CD4-positive, alpha-beta T cell treated with Interleukin-1 beta for 1 hour (primary cell): ENCODE measurements around the gene MRPL58.
"Not testable (repeated sequence)": the region's sequence is repeated elsewhere in the genome, so short reads cannot be mapped to it uniquely, and the experiment has no call there.

Experiments used
- DNase-seq, 2 donors: peaks; one replicate each; pipeline ENCODE4 v3.0.0-alpha.2; 2020 to 2022

MRPL58 gene

DNA sequence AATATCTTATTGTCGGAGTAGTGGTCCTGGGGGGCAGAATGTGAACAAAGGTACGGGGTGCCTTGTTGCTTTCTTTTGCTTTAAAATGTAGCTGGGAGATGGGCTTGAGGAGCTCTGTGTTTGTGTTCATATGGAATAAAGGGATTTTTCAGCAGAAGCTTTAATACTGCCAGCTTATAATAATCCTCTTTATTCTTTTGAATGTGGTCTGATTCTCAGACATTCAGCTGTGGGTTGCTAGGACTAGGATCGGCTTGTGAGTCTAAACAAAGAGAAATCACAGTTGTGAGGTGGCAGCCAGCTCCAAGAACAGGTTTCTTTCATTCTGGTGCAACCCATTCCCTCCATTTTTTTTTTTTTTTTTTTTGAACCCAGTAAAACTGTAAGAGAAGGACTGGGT is 7.2 kb downstream of the MRPL58 start:
- no peak for DNase-seq

DNA sequence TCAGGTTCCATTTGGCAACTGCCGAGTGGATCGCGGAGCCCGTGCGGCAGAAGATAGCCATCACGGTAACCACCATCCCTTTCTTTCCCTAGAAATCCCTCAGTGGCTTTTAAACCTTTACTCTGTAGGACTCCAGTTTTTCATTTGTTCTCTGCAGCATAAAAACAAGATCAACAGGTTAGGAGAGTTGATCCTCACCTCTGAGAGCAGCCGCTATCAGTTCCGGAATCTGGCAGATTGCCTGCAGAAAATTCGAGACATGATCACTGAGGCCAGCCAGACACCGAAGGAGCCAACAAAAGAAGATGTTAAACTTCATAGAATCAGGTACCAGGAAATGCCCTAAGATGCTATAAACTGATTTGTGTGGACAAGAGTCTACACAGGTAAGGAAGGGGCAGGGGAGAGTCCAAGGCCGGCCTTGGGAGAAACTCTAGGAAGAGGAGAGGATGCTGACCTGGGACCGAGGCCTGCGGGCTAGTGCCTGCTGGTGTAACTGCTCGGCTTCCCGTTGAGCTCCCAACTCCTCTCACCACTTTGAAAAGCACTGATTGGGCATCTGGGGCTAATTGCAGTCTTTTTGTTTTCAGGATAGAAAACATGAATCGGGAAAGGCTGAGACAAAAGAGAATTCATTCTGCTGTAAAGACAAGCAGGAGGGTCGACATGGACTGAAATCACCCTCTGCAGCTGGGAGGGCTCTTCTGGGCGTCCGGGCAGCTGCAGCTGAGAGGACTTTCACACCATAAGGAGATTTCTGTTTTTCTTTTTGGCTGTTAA is 8.1 kb downstream of the MRPL58 start:
- DNase-seq, result no peak

DNA sequence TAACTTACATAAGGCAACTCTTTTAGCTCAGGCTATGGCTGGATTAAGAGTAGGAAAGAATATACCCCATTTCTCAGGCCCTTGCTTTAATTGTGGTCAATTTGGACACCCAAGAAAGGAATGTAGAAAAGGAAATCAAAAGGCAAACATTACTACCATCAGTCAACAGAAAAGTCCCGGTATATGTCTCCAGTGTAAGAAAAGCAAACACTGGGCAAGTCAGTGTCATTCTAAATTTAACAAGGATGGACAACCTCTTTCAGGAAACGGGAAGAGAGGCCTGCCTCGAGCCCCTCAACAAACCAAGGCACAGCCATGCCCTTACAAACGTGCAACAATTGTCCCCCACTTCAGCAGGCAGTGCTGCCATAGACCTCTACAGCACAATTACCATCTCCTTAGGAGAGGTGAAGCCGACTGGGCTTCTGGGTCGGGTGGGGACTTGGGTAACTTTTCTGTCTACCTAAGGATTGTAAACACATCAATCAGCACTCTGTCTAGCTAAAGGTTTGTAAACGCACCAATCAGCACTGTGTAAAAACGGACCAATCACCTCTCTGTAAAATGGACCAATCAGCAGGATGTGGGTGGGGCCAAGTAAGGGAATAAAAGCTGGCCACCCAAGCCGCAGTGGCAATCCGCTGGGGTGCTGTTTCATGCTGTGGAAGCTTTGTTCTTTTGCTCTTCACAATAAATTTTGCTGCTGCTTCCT is 12.4 kb downstream of the MRPL58 start:
- DNase-seq, result peak; percentile 48 to 51

DNA sequence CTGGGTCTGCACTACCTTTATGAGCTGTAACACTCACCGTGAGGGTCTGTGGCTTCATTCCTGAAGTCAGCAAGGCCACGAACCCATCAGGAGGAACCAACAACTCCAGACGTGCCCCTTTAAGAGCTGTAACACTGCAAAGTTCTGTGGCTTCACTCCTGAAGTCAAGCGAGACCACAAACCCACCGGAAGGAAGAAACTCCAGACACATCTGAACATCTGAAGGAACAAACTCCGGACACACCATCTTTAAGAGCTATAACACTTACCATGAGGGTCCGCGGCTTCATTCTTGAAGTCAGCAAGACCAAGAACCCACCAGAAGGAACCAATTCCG is 12.9 kb downstream of the MRPL58 start:
- not testable (repeated sequence) for DNase-seq

DNA sequence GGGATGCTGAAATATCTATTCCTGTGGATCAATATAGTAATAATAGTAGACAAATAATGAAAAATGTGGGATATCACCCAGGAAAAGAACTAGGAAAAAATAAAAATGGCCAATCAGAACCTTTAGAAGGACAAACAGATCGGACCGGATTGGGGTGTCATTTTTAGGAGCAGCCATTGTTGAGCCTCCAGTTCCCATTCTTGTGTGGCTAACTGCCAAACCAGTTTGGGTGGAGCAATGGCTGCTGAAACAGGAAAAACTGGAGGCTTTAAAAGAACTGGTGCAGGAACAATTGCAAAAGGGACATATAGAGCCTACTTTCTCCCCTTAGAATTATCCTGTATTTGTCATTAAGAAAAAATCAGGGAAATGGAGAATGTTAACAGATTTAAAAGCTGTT is 14.2 kb downstream of the MRPL58 start:
- not testable (repeated sequence) for DNase-seq

DNA sequence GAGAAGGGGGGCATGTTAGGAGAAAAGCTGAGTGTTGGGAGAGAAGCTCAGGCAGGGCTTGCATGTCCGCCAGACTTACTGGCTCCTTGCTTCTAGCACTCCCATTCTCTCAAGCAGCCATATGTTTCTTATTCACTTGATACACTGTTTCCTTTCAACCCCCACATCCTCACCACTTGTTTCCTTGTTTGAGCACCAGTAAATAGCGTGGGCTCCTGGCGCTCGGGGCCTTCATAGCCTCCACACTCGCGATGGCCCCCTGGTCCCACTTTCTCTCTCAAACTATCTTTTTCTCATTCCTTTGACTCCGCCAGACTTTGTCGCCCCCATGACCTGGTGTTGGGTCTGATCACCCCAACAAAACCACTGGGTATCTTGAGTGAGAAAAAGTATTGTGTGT is 17.7 kb downstream of the MRPL58 start:
- DNase-seq, result no peak

DNA sequence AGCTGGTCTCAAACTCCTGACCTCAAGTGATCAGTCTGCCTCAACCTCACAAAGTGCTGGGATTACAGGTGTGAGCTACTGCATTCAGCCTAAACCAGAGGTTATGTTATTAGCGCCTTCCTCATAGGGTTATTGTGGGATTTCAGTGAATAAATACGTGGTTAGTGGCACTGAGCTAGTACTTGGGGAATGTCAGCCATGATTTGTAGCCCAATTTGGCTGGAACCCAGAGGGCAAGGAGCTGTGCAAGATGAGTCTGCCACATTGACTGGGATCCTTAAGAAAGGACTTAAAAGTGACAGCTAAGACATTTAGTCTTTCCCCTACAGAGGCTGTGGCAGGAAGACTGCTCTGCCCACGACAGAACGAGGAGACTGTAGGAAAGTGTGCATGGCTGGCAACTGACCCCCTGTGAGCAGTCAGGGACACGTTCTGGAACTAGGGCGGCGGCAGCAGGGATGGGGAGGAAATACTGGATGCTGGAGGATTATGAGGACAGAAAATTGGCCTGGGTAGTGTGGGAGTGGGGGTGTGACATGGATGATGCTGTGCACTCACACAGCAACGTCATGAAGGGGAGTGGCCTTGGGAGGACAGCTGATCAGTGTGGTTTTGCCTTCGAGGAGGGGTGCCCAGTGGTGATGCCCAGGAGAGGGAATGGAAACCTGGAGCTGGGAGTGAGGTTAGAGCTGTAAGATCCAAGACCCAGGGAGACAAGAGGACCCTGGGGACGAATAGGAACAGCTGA is 19.7 kb downstream of the MRPL58 start:
- DNase-seq, result peak; percentile 69 to 70

DNA sequence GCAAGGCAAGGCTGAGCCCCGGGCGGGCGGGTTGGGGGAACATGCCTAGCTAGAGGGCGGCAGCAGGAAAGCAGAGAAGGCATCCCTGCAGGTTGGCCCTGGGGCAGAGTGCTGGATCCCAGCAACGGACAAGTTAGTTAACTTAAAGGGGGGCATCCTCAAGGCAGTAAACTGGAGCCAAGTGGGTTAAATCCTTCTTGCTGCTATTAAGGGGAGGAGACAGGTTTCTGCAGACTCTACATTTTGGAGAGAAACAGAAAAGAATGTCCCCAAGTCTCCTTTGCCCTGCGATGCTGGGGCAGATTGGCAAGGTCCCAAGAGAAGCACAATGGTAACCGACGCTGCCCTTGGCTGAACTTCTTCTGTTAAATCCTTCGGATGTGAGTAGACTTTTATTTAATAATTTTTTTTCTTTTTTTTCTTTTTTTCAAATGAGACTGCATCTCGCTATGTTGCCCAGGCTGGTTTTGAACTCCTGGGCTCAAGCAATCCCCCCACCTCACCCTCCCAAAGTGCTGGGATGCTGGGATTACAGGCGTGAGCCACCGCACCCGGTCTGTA is 20.3 kb downstream of the MRPL58 start:
- DNase-seq, result no peak

DNA sequence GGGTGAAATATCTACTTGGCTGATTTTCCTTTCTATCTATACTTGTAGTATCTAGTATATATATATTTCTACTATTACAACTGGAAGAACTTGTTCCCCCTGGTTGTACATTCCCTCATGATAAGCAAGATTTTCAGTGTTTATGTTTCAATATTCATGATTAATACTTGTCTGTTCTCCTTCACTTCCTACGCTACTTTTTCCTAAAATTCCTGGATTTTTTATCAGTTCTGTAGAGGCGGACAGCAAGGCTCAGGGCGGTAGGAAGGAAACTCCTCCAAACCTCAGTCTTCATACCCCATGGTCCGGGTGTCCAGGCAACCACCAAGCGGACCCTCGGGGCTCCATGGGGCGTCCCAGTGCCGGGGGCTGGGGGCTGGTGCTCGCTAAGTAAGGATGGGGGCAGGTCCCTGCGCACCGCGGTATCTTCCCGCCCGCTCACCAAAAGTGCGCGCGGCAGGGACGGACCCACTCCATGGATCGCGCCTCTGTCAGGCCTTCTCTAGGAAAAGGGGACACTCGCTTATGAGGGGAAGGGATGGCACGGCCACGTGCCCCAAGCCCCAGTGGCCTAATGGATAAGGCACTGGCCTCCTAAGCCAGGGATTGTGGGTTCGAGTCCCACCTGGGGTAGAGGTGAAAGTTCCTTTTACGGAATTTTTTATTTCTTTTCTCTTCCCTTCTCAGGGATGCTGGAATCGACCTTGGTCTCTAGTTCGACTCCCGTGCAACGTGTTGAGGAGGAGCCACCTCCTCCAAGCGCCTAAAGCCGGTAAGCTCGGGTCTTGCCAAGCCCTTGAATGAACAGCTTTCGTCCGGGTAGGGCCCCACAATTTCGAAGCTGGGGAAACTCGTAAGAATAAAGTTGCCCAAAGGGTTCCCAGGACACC is 21.1 kb downstream of the MRPL58 start:
- DNase-seq, result peak; percentile 88 to 90

DNA sequence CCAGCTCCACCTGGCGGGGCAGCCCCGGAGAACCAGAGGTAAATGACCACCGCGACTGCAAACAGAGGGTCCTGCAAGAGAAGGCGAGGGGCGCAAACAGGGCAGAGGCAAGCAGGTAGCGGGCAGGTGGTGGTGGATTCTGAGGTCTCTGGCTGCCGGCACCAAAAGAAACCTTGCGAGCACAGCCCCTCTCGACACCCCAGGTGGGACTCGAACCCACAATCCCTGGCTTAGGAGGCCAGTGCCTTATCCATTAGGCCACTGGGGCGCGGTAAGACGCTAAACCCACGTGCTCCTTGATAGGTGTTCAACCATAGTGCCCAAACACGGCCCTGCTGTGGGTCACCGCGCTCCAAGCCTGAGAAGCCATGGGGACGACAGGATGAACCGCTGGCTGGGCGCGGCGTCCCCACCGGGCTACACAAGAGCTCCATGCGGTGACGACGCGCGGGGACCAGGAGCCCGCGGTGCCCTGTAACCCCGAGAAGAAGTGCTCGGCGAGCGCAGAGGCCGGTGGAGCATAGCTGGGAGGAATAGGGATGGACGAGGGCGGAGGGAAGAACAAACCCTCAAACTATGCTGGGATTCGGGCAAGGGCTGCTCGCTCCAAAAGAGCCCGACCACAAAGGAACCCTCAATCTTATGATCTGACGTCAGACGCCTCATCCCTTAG is 21.9 kb downstream of the MRPL58 start:
- DNase-seq, result peak; percentile 87 to 88

DNA sequence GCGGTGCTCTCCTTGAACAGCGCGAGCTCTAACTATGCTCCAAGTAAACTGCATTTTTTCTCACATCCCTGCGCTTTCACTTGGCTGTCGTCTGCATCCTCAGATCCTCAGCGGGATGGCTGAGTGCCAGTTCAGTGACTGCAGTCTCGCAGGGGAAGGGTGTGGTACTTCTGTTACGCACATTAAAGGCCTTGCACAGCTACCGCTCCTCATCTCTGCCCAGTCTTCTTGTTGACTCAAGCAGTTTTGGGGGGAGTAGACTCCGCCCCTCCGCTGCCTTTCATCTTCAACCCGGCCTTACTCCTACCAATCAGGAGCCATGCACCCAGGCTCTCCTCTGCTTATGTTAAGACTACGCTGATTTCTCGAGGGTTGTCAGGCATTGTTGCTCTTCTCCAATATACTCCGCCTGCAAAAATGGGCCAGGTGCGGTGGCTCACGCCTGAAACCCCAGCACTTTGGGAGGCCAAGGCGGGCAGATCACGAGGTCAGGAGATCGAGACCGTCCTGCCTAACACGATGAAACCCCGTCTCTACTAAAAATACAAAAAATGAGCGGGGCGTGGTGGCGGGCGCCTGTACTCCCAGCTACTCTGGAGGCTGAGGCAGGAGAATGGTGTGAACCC is 24.3 kb downstream of the MRPL58 start:
- DNase-seq, result peak; percentile 94

DNA sequence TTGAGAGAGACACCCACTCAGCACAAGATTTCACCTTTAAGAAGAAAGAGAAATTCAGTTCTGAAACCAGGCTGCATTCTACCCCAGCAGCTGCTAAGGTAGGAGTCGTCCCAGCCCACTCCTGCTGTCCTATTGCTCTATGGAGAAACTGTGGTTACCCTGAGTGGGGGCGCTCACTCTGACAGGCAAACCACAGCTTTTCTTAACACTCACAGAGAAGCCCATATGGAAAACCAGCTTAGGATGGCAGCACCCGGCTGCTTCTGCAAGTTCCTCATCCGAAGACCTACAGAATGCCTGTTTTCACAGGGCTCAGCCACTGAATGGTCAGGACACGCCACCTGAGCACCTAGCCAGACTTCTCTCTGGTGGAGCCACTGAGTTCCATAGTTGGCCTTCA is 26.8 kb downstream of the MRPL58 start:
- no peak for DNase-seq

DNA sequence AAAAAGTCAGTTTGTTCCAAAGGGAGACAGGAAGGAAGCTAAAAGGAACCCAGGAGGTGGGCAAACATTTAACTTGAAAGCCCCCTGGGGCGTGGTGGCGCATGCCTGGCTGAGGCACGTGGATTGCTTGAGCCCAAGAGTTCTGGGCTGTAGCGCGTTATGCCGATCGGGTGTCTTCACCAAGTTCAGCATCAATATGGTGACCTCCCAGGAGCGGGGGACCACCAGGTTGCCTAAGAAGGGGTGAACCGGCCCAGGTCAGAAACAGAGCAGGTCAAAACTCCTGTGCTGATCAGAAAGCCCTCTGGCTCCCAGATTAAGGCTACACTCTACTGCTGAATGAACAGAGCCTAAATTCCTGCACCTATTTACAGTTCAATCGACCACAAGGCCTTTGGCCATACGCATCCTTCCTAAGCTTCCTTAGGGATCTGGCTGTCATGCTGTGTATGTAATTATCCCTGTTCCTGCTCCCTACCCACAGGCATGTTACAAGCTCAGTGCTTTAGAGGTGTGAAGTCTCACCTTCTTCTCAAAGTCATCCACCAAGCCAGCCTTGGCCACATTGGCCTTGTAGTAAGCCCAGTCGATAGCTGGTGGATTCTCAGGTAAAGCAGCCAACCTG is 29.3 kb downstream of the MRPL58 start:
- DNase-seq, result no peak

DNA sequence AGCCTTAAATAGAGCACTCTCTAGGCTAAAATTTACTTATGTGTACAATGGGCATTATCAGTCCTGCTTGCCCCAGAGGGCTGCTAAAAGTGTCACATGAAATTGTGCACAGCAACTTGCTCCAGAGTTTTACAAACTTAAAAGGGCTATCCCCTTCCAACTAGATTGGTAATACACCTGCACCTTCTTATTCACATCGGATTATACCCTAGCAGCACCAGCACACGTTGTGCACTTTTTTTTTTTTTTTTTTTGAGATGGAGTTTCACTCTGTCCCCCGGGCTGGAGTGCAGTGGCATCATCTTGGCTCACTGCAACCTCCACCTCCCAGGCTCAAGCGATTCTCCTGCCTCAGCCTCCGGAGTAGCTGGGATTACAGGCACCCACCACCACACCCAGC is 31.3 kb downstream of the MRPL58 start:
- not testable (repeated sequence) for DNase-seq

DNA sequence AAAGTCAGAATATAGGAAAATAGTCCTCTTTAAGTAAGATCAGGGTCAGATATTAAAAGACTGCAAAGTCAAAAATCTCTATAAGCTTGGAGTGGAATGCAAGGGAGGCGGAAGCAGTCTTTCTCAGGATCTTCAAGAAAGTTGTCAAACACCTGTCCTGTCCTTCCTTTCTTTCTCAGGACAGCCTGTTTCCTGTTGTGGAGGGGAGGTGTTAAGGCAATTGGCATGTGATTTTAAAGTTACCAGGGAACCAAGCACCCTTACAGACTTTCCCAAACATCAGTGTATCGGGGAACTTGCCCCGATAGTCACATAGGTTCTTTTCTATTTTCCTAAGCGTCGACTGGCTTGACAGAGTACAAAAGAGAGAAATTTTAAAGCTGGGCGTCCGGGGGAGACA is 32.2 kb downstream of the MRPL58 start:
- DNase-seq, result no peak

DNA sequence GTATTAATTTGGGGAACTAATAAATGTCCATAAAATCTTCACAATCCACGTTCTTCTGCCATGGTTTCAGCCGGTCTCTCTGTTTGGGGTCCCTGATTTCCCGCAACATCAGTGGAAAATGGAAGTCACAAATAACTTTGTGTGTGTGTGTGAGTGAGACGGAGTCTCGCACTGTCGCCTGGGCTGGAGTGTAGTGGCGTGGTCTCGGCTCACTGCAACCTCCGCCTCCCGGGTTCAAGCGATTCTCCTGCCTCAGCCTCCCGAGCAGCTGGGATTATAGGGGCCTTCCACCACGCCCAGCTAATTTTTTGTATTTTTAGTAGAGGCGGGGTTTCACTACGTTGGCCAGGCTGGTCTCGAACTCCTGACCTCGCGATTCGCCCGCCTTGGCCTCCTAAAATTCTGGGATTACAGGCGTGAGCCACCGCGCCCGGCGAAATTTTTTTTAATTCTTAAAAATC is 33.5 kb downstream of the MRPL58 start:
- not testable (repeated sequence) for DNase-seq

DNA sequence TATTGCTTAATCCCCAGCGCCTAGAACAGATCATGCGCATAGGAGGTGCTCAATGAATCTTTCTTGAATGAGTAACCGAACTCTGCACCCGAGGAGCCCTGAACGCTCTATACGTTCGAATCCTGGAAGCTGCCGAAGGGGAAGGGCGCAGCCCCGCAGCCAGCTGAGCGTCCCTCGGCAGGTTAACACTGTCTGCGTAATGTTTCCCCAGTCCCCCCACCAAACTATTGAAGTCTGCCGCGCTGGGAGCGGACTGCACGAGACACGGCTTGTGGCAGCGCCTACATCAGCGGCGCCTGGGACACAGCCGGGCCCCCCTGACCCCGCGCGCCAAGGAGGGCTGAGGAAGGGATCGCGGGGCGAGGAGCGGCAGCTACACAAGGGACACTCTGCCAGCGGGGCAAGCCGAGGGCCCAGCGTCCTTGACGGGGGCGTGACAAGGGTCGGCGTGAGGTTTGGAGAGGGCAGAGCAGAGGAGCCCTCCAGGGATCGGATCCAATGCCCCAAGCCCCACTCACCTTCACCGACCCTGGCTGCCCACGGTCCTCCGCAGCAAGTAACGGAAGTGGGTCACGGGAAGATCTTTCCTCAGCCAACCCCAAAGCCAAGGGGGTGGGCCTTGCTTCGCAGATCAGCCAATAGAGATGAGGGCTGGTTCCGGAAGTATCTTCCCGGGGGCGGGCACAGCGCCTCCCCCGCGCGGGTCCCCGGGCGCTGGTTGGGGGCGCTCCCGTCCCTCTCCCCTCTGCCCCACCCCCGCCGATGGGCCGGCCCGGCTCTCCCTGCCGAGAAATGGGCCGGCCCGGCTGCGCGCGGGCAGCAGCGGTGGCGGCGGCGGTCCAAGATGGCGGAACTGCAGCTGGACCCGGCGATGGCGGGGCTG is 34.2 kb downstream of the MRPL58 start, which contains the start of the genes ATP5PD and KCTD2:
TSS of gene ATP5PD (minus strand) at position 563 of the 883 bp plus-strand sequence. CDS start 4,319 bp downstream, outside the sequence.
TSS of gene KCTD2 (plus strand) at position 819 of the 883 bp plus-strand sequence. CDS start at position 845, 26 bp downstream.
- peak; percentile 96 to 97 for DNase-seq

DNA sequence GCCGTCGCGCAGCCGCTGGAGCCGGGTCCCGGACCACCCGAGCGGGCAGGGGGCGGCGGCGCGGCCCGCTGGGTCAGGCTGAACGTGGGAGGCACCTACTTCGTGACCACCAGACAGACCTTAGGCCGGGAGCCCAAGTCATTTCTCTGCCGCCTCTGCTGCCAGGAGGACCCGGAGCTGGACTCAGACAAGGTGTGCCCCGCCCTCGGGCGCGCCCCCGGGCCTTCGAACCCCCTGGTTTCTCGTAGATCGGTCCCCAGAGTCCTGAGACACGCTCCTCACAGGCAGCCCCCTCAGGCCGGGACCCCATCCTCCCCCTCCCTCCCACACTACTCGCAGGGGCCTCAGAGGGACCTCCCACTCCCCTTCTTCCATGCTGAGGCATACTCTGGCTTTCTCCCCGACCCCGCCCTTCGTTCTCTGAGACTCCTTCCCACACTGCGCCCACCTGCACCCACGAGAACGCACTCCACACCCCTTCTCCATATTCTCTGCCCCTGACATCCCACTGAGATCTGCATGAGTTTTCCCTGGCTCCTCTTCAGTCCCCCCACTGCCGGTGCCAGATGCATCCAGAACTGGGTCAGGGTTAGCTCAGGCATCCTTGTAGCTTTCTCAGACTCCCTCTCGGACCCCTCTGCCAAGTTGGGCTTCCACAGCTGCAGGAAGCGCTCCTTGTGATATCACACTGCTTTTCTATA is 35.1 kb downstream of the MRPL58 start:
- peak in 1 of 2 donors; percentile 14 for DNase-seq
